GM20000 (cell line): ENCODE results near the gene FGD6.
"Not testable (repeated sequence)": the region's sequence is repeated elsewhere in the genome, so short reads cannot be mapped to it uniquely, and the experiment has no call there.

ENCODE experiments used
- DNase-seq: peaks from one replicate; pipeline ENCODE4 v3.0.0; 2012; ENCODE audit warnings: low spot score
- TF ChIP-seq, protein P1 (sequence below): IDR thresholded peaks from 2 replicates; pipeline ENCODE4 v1.5.1; 2012; ENCODE audit warnings: mild to moderate bottlenecking, control low read depth; ENCODE audit errors: extremely low read depth, missing control alignments

Gene FGD6

DNA sequence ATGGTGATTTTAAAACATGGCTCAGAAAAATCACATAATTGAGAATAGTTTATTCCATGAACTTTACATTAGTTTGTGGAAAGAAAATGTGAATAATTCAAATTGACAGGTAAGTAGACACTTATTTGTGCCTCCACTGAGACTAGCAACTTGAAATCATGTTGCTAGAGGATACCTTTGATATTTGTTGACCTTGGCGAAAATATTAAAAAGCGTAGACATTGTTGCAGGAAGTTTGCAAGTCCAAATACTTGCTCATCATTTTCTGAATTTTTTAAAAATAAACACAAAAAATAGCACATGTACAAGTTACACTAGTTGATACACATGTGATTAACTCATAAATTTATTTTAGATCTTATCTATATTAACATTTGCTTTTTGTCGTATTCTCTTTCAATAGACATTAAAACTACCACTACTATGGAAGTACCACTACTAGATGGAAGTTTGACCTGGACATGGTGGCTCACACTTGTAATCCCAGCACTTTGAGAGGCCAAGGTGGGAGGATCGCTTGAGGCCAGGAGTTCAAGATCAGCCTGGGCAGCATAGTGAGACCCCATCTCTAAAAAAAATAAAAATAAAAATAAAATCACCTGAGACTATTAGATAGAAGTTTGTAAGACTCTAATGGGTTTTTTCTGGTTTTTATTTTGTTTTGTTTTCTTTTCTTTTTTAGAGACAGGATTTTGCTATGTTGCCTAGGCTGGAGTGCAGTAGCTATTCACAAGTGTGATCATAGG lies 24.7 kb upstream of the FGD6 start:
- TF ChIP-seq, protein P1, sequence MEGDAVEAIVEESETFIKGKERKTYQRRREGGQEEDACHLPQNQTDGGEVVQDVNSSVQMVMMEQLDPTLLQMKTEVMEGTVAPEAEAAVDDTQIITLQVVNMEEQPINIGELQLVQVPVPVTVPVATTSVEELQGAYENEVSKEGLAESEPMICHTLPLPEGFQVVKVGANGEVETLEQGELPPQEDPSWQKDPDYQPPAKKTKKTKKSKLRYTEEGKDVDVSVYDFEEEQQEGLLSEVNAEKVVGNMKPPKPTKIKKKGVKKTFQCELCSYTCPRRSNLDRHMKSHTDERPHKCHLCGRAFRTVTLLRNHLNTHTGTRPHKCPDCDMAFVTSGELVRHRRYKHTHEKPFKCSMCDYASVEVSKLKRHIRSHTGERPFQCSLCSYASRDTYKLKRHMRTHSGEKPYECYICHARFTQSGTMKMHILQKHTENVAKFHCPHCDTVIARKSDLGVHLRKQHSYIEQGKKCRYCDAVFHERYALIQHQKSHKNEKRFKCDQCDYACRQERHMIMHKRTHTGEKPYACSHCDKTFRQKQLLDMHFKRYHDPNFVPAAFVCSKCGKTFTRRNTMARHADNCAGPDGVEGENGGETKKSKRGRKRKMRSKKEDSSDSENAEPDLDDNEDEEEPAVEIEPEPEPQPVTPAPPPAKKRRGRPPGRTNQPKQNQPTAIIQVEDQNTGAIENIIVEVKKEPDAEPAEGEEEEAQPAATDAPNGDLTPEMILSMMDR: no peak

DNA sequence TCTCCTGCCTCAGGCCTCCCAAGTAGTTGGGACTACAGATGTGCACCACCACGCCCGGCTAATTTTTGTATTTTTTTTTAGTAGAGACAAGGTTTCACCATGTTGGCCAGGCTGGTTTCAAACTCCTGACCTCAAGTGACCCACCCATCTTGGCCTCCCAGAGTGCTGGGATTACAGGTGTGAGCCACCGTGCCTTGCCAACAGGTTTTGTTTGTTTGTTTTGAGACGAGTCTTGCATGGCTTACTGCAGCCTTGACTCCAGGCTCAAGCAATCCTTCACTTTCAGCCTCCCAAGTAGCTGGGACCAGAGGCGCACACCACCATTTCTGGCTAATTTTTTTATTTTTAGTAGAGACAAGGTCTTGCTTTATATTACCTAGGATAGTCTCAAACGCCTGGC lies 23.9 kb upstream of the FGD6 start:
- DNase-seq: not testable (repeated sequence)

More for the DNA sequence above, 24.7 kb upstream of the FGD6 start:
- no peak for DNase-seq

DNA sequence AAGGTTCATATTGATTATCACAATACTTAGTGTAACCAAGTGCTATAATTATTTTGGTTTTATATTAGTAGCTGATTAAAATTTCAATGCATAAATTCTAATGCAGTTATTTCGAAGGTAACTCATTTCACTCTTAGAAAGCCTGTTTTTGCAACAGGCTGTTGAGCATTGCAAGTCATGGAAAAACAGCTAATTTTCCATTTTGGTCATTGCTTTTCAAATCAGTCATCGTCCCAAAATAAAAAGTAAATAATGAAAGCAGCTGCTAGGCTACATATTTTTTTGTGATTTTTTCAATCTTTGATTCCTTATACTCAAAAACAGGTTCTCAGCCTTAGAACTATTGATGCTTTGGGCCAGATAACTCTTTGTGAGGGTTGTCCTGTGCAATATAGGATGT lies 23.3 kb upstream of the FGD6 start:
- TF ChIP-seq, protein P1: no peak
- DNase-seq: peak; percentile 37

DNA sequence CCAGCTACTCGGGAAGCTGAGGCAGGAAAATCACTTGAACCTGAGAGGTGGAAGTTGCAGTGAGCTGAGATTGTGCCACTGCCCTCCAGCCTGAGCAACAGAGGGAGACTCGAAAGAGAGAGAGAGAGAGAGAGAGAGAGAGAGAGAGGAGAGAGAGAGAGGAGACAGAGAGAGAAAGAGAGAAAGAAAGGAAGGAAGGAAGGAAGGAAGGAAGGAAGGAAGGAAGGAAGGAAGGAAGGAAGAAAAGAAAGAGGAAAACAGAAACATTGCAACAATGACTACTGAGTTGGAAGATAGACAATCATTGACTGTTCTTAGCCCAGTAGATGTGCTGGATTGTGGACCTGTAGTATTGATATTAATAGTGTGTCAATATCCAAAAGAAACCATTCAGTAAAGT lies 22.6 kb upstream of the FGD6 start:
- DNase-seq: not testable (repeated sequence)

DNA sequence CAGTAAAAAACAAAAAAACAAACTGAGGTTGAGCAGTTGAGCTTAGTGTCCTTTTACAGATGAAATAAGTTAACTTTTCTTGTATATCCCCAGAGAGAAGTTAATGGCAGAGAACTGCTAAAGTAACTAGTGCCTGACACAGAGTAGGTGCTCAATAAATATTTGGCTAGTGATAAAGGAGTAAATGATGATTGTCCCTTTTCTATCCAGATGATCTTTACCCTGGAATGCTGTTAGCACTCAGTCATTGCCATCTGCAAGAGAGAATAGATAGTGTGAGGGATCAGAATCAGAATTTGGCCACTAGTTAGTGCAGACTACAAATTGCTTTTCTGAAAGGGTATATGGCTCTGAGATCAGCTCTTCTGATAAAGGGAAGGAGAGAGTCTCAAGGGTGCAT lies 21.9 kb upstream of the FGD6 start:
- TF ChIP-seq, protein P1: no peak
- no peak for DNase-seq

DNA sequence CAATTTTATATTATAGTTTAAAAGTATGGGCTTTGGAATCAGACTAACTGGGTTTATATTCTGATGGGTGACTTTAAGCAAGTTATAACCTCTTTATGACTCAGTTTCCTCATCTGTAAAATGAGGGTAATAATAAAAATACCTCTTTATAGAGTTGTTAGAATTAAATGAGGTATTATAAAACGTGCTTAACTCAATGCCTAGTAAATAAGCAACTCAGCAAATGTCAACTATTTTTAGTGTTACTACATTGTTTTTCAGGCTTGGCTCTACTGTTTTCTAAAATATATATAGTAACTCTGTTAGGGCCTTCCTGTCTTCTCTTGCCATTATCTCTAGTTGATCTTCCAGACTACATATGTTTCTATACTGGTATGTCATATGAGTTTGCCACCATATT lies 20.9 kb upstream of the FGD6 start:
- TF ChIP-seq, protein P1: no peak
- DNase-seq: no peak

DNA sequence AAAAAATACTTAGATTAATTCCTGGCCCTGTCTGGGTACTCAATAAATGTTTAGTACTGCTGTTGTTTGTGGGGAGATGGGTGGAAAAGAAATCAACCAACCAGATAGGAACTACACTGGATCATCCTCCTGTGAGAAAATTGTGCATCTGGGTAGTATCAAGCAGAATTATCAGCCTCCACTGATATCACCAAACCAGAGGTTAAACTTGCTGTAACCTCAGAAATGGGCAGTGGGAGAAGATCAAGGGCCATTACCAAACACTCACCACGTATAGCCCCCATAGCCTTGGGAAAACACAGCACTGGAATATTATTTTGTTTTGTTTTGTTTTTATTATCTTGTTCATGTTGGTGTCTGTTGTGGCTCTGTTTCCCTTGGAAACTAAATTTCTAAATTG lies 20.0 kb upstream of the FGD6 start:
- no peak for DNase-seq
- TF ChIP-seq, protein P1: no peak

DNA sequence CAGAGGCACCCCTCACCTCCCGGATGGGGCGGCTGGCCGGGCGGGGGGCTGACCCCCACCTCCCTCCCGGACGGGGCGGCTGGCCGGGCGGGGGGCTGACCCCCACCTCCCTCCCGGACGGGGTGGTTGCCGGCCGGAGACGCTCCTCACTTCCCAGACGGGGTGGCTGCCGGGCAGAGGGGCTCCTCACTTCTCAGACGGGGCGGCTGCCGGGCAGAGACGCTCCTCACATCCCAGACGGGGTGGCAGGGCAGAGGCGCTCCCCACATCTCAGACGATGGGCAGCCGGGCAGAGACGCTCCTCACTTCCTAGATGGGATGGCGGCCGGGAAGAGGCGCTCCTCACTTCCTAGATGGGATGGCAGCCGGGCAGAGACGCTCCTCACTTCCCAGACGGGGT lies 18.4 kb upstream of the FGD6 start:
- not testable (repeated sequence) for DNase-seq

DNA sequence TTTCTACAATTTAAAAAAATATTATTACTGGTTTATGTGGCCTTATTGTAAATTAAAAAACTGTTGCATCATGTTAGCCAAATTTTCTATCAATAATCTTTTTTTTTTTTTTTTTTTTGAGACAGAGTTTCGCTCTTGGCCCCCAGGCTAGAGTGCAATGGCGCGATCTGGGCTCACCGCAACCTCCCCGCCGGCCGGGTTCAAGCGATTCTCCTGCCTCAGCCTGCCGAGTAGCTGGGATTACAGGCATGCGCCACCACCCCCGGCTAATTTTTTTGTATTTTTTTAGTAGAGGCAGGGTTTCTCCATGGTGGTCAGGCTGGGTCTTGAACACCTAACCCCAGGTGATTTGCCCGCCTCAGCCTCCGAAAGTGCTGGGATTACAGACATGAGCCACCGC lies 16.9 kb upstream of the FGD6 start:
- DNase-seq: not testable (repeated sequence)

DNA sequence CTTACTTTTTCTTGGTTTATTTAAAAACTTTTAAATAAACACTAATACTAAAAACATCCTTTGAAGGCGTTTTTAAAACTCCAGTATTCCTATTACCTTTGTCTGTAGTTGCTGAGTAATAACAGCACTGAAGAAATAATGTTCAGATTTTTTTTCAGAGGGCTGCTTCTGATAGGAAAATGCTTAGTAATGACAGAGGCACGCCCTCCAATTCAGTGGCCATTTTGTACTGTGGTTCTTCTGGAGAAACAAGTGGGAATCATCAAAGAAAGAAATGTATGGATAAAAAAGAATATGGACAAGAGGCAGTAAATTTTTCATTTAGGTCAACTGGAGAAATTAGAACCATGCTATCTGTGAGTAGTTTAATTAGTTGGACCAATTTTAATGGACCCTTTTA lies 13.9 kb upstream of the FGD6 start:
- DNase-seq: no peak
- TF ChIP-seq, protein P1: no peak
